Astrocyte of the spinal cord (primary cell): ENCODE data around the gene GDI1.

Experiments used
- DNase-seq: peaks from one replicate; pipeline ENCODE4 v3.0.0; 2011; ENCODE audit warnings: low read depth, low spot score
- H3K4me3 ChIP-seq: 2 replicates; pipeline ENCODE4 v1.5.1; 2011; ENCODE audit warnings: low read depth, mild to moderate bottlenecking, low read length, moderate library complexity
- in situ Hi-C: cut with HindIII; loops from 2 replicates; pipeline ENCODE4 v1.10.0; 2017; ENCODE audit warnings: low sequenced_read_pairs
- TF ChIP-seq, protein P1 (sequence below): IDR thresholded peaks from 2 replicates; pipeline ENCODE4 v1.5.1; 2012; ENCODE audit warnings: low read depth, mild to moderate bottlenecking, low read length, inconsistent platforms

Gene GDI1

DNA sequence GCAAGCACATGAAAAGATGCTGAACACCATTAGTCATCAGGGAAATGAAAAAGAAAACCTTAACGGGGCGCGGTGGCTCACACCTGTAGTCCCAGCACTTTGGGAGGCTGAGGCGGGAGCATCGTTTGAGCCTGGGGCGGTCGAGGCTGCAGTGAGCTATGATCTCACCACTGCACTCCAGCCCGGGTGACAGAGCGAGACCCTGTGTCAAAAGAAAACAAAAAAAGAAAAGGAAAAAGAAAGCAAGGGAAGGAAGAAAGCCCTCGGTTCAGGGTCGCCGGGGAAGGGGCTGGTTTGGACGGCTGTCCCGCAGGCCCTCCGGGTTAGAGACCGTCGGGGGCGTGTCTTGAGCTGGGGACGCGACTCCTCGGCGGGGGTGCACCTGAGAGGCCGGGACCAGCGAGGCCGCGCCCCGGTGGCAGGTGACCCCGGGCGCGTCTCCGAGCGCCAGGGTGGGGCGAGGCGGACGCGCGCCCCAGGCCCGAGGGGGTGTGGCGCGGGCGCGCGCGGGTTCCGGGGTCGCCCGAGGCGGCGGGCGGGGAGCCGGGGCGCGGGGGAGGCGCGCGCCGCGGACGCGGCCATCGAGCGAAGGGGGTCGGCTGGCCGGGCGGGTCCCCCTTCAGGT is 20.6 kb downstream of the GDI1 start:
- DNase-seq: no peak
- H3K4me3 ChIP-seq: peak overlapping the region; percentile 38
- TF ChIP-seq, protein P1, sequence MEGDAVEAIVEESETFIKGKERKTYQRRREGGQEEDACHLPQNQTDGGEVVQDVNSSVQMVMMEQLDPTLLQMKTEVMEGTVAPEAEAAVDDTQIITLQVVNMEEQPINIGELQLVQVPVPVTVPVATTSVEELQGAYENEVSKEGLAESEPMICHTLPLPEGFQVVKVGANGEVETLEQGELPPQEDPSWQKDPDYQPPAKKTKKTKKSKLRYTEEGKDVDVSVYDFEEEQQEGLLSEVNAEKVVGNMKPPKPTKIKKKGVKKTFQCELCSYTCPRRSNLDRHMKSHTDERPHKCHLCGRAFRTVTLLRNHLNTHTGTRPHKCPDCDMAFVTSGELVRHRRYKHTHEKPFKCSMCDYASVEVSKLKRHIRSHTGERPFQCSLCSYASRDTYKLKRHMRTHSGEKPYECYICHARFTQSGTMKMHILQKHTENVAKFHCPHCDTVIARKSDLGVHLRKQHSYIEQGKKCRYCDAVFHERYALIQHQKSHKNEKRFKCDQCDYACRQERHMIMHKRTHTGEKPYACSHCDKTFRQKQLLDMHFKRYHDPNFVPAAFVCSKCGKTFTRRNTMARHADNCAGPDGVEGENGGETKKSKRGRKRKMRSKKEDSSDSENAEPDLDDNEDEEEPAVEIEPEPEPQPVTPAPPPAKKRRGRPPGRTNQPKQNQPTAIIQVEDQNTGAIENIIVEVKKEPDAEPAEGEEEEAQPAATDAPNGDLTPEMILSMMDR: no peak
- in situ Hi-C loops: no loop called here

DNA sequence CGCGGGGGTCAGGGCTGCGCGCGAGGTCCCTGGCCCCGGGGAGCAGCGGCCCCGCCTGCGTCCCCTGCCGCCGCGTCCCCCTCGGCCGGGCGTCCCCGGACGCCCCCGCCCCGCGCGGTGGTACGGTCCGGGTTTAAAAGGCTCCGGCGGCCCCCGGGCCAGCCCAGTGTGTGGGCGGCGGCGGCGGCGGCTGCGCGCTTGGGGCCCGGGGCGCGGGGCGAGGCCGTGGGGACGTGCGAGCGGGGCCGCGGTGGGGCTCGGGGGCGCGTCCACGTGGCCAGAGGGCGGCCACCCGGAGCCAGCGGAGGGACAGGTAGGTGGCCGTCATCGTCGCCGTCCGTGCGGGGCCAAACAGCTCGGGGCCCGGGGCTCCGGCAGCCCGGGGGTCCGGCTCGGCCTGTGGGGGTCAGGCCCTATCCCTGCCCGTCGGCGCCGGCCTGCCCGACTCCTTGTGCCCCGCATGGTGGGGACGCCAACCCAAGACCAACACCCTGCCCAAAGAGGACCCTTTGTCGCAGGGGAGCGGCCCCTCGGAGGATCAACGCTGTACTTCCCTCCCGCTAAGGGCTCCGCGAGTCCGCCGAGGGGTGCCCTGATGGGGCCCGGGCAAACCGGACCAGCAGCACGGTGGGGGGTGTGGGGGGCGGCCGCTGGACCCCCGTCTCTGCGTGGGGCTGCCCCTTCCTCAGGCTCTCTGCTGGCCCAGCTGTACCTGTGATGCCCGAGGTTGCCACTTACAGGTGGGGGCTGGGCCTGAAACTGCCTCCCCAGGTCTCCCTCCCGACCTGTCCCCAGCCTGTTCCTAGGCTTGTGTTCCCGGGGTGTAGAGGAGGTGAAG is 21.4 kb downstream of the GDI1 start, which contains the start of gene PLXNA3:
Gene PLXNA3, plus strand, starts transcription at position 166 of the 838 bp plus-strand sequence. CDS start 1,903 bp downstream, outside the sequence.
- TF ChIP-seq, protein P1: no peak
- peak within 1 kb of the TSS; percentile 65 for H3K4me3 ChIP-seq
- in situ Hi-C loops: no loop called here
- no peak for DNase-seq

GRCh38 chrX:154458954-154459778 is 22.2 kb downstream of the GDI1 start:
- TF ChIP-seq, protein P1: no peak
- H3K4me3 ChIP-seq: peak overlapping the region; percentile 65
- in situ Hi-C loops: no loop called here
- no peak for DNase-seq

GRCh38 chrX:154459832-154460231 is 22.9 kb downstream of the GDI1 start:
- in situ Hi-C loops: no loop called here
- TF ChIP-seq, protein P1: no peak
- H3K4me3 ChIP-seq: peak overlapping the region; percentile 65
- no peak for DNase-seq

- no peak for DNase-seq
- in situ Hi-C loops: no loop called here
- TF ChIP-seq, protein P1: peak; percentile 11
- H3K4me3 ChIP-seq: peak overlapping the region; percentile 65
Observed at GRCh38 chrX:154460326-154460725, 23.4 kb downstream of the GDI1 start.

GRCh38 chrX:154462396-154462795 is 25.4 kb downstream of the GDI1 start:
- H3K4me3 ChIP-seq: no peak overlapping the region
- in situ Hi-C loops: no loop called here
- DNase-seq: no peak
- TF ChIP-seq, protein P1: no peak
